GM23248 (cell line): ENCODE results near the gene KCNQ5.

Experiments used
- EZH2 ChIP-seq: fragments of 200-600 bp; sonication (generic); IDR thresholded peaks from 2 replicates; pipeline ENCODE4 v1.6.1; 2018; ENCODE audit warnings: antibody characterized with exemption, mild to moderate bottlenecking; ENCODE audit not compliant: insufficient read depth, poor library complexity, severe bottlenecking
- EZH2phosphoT487 ChIP-seq: fragments of 200-600 bp; sonication (generic); IDR thresholded peaks from 2 replicates; pipeline ENCODE4 v1.6.1; 2018; ENCODE audit warnings: antibody characterized with exemption, moderate library complexity, mild to moderate bottlenecking, low read depth; ENCODE audit not compliant: insufficient read depth

- TF ChIP-seq EZH2phosphoT487 (no peak), EZH2 (no peak)
These were observed 983 bp upstream of the KCNQ5 start for GRCh38 chr6:72620871-72621290.
